DOHH2 (cell line): ENCODE measurements around the gene ADGRA3.

Experiments
- EZH2phosphoT487 ChIP-seq: fragments of 200-600 bp; sonication (generic); IDR thresholded peaks from 2 replicates; pipeline ENCODE4 v1.6.1; 2017; ENCODE audit warnings: borderline replicate concordance, mild to moderate bottlenecking, antibody characterized with exemption, low read length, moderate library complexity, mixed read lengths
- TF ChIP-seq, protein P1 (sequence below): fragments of 200-600 bp; sonication (generic); IDR thresholded peaks from one replicate; pipeline ENCODE4 v1.5.1; 2014; ENCODE audit warnings: antibody characterized with exemption, mild to moderate bottlenecking, low read depth, low read length; ENCODE audit not compliant: poor library complexity, severe bottlenecking

- TF ChIP-seq, protein P1, sequence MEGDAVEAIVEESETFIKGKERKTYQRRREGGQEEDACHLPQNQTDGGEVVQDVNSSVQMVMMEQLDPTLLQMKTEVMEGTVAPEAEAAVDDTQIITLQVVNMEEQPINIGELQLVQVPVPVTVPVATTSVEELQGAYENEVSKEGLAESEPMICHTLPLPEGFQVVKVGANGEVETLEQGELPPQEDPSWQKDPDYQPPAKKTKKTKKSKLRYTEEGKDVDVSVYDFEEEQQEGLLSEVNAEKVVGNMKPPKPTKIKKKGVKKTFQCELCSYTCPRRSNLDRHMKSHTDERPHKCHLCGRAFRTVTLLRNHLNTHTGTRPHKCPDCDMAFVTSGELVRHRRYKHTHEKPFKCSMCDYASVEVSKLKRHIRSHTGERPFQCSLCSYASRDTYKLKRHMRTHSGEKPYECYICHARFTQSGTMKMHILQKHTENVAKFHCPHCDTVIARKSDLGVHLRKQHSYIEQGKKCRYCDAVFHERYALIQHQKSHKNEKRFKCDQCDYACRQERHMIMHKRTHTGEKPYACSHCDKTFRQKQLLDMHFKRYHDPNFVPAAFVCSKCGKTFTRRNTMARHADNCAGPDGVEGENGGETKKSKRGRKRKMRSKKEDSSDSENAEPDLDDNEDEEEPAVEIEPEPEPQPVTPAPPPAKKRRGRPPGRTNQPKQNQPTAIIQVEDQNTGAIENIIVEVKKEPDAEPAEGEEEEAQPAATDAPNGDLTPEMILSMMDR: no peak
- TF ChIP-seq EZH2phosphoT487: no peak
Measured at GRCh38 chr4:22416403-22416802, 99.5 kb downstream of the ADGRA3 start.
